WTC11 (cell line): ENCODE measurements around the gene ZNF467. TPM values are rescaled to one million over a fixed set of nuclear protein-coding genes. Genes with fewer than 3 reads are reported as not detected.

ENCODE experiments used
- ATAC-seq: fragments of 200-7000 bp; cut with Tn5 transposase; 2 replicates; pipeline ENCODE4 v1.10.0; 2021; ENCODE audit warnings: mild to moderate bottlenecking, moderate library complexity
- CTCF ChIA-PET: fragments of 300-600 bp; sonication (Branson Sonifier 250); formaldehyde crosslinking; loops from one replicate; lab custom pipeline; 2021; ENCODE audit warnings: antibody characterized with exemption; lab: Charles Lee
- POLR2A ChIA-PET: fragments of 350-600 bp; sonication (Branson Sonifier 250); formaldehyde crosslinking; loops from one replicate; lab custom pipeline; 2021; ENCODE audit warnings: antibody characterized with exemption; lab: Charles Lee
- DNase-seq: peaks from one replicate; pipeline ENCODE4 v3.0.0; 2021; ENCODE audit warnings: low spot score
- H3K27ac Mint-ChIP-seq: 2 replicates; pipeline ENCODE4 v1.8.0; 2021; ENCODE audit warnings: mixed read lengths
- H3K27me3 Mint-ChIP-seq: 2 replicates; pipeline ENCODE4 v1.8.0; 2021; ENCODE audit warnings: low read depth, mild to moderate bottlenecking, moderate library complexity, mixed read lengths
- H3K36me3 Mint-ChIP-seq: 2 replicates; pipeline ENCODE4 v1.8.0; 2021; ENCODE audit warnings: mixed read lengths
- H3K4me1 Mint-ChIP-seq: 2 replicates; pipeline ENCODE4 v1.8.0; 2022; ENCODE audit warnings: mixed read lengths
- H3K4me3 Mint-ChIP-seq: 2 replicates; pipeline ENCODE4 v1.8.0; 2021; ENCODE audit warnings: mild to moderate bottlenecking, moderate library complexity, mixed read lengths
- H3K9me3 Mint-ChIP-seq: 2 replicates; pipeline ENCODE4 v1.8.0; 2021; ENCODE audit warnings: mixed read lengths
- AFF4 ChIP-seq: sonication (generic); formaldehyde crosslinking; IDR thresholded peaks from 2 replicates; pipeline ENCODE4 v1.8.1; 2023; ENCODE audit warnings: mild to moderate bottlenecking, missing genetic modification reagents, borderline replicate concordance
- AR ChIP-seq: fragments of 250-450 bp; sonication (Bioruptor Pico); IDR thresholded peaks from 2 replicates; pipeline ENCODE4 v1.9.0; 2021; ENCODE audit warnings: mild to moderate bottlenecking
- ATF3 ChIP-seq: sonication (generic); formaldehyde crosslinking; conservative IDR thresholded peaks from 2 replicates; pipeline ENCODE4 v1.8.1; 2022; ENCODE audit warnings: mild to moderate bottlenecking, missing genetic modification reagents
- CDX4 ChIP-seq: fragments of 250-450 bp; sonication (Bioruptor Pico); IDR thresholded peaks from 2 replicates; pipeline ENCODE4 v1.9.0; 2021; ENCODE audit warnings: moderate library complexity, mild to moderate bottlenecking, inconsistent platforms, borderline replicate concordance
- CREB1 ChIP-seq: sonication (generic); formaldehyde crosslinking; IDR thresholded peaks from 2 replicates; pipeline ENCODE4 v1.8.0; 2023; ENCODE audit warnings: mild to moderate bottlenecking, missing genetic modification reagents
- E2F4 ChIP-seq: sonication (generic); formaldehyde crosslinking; IDR thresholded peaks from 2 replicates; pipeline ENCODE4 v1.8.1; 2022; ENCODE audit warnings: low read depth, mild to moderate bottlenecking, moderate library complexity, missing genetic modification reagents, borderline replicate concordance
- EMX1 ChIP-seq: fragments of 250-450 bp; sonication (Bioruptor Pico); IDR thresholded peaks from 2 replicates; pipeline ENCODE4 v1.8.0; 2021; ENCODE audit warnings: mild to moderate bottlenecking
- FOXP4 ChIP-seq: sonication (generic); formaldehyde crosslinking; IDR thresholded peaks from 2 replicates; pipeline ENCODE4 v1.8.0; 2022; ENCODE audit warnings: mild to moderate bottlenecking, missing genetic modification reagents
- MAX ChIP-seq: sonication (generic); formaldehyde crosslinking; IDR thresholded peaks from 2 replicates; pipeline ENCODE4 v1.8.0; 2022; ENCODE audit warnings: mild to moderate bottlenecking, missing genetic modification reagents
- MLX ChIP-seq: sonication (generic); formaldehyde crosslinking; IDR thresholded peaks from 2 replicates; pipeline ENCODE4 v1.8.1; 2023; ENCODE audit warnings: mild to moderate bottlenecking, missing genetic modification reagents, moderate library complexity
- MYBL2 ChIP-seq: sonication (generic); formaldehyde crosslinking; IDR thresholded peaks from 2 replicates; pipeline ENCODE4 v1.8.1; 2023; ENCODE audit warnings: mild to moderate bottlenecking, moderate library complexity, missing genetic modification reagents
- NFYB ChIP-seq: sonication (generic); formaldehyde crosslinking; conservative IDR thresholded peaks from 2 replicates; pipeline ENCODE4 v1.8.0; 2022; ENCODE audit warnings: low read depth, missing genetic modification reagents
- RORB ChIP-seq: fragments of 250-450 bp; sonication (Bioruptor Pico); IDR thresholded peaks from 2 replicates; pipeline ENCODE4 v1.9.0; 2021; ENCODE audit warnings: mild to moderate bottlenecking
- SP1 ChIP-seq: sonication (generic); formaldehyde crosslinking; conservative IDR thresholded peaks from 2 replicates; pipeline ENCODE4 v1.8.1; 2022; ENCODE audit warnings: missing genetic modification reagents
- TP53 ChIP-seq: sonication (generic); formaldehyde crosslinking; IDR thresholded peaks from 2 replicates; pipeline ENCODE4 v1.8.1; 2023; ENCODE audit warnings: mild to moderate bottlenecking, missing genetic modification reagents
- USF1 ChIP-seq: sonication (generic); formaldehyde crosslinking; IDR thresholded peaks from 2 replicates; pipeline ENCODE4 v1.8.0; 2022; ENCODE audit warnings: mild to moderate bottlenecking, missing genetic modification reagents
- ZNF263 ChIP-seq: sonication (generic); formaldehyde crosslinking; IDR thresholded peaks from 2 replicates; pipeline ENCODE4 v1.8.1; 2022; ENCODE audit warnings: low read depth, mild to moderate bottlenecking, moderate library complexity, missing genetic modification reagents
- ZNF532 ChIP-seq: fragments of 250-450 bp; sonication (Bioruptor Pico); IDR thresholded peaks from 2 replicates; pipeline ENCODE4 v1.9.0; 2021; ENCODE audit warnings: mild to moderate bottlenecking, borderline replicate concordance
- total RNA-seq: library from RNA; stranded (reverse); gene quantifications from 3 replicates; pipeline ENCODE4 v1.2.3, GENCODE V29; 2021

ZNF467 gene
- total RNA-seq, 1 experiment from 2014 or later: 0.70 TPM

GRCh38 chr7:149742075-149742701 is 31.2 kb downstream of the ZNF467 start:
- H3K27me3 Mint-ChIP-seq: peaks cover 15% of the 10 kb centered on the region
- CTCF ChIA-PET: interaction anchor here (0.6 to 6.0 kb wide), 34 partner anchors 9 to 335 kb away, joined by 3 to 140 read pairs (median 4); partner anchors contain the start of gene ZNF862
- H3K4me3 Mint-ChIP-seq: peak overlapping the region; percentile 73
- peak; percentile 96 for ATAC-seq
- POLR2A ChIA-PET: interaction anchor here (1.0 to 1.3 kb wide), 2 partner anchors 30 to 79 kb away, joined by 3 to 5 read pairs; no protein-coding TSS in a partner anchor
- H3K4me1 Mint-ChIP-seq: peaks cover 3% of the 10 kb centered on the region
- peaks cover 4% of the 10 kb centered on the region; the same call in 1 of the 2 replicates for H3K9me3 Mint-ChIP-seq
- no peaks in the 10 kb centered on the region for H3K36me3 Mint-ChIP-seq
- DNase-seq: peak; percentile 88
- H3K27ac Mint-ChIP-seq: no peak overlapping the region
- TF ChIP-seq MYBL2: no peak
- no peak for TF ChIP-seq CREB1
- no peak for TF ChIP-seq AFF4
- 0 out of 2 replicates have a peak, but pooled peaks have one; percentile 12 for TF ChIP-seq SP1 (CRISPR knock-in tag)
- no peak for TF ChIP-seq ATF3 (CRISPR knock-in tag)
- TF ChIP-seq ZNF263 (CRISPR knock-in tag): no peak
- TF ChIP-seq CDX4: no peak
- TF ChIP-seq ZNF532 (CRISPR knock-in tag): no peak
- TF ChIP-seq USF1 (CRISPR knock-in tag): no peak
- TF ChIP-seq MAX: peak; percentile 72
- no peak for TF ChIP-seq AR (CRISPR knock-in tag)
- TF ChIP-seq FOXP4 (CRISPR knock-in tag): no peak
- 0 out of 2 replicates have a peak, but pooled peaks have one; percentile 34 for TF ChIP-seq RORB
- TF ChIP-seq NFYB: no peak
- TF ChIP-seq MLX: no peak
- TF ChIP-seq EMX1 (CRISPR knock-in tag): no peak
- TF ChIP-seq TP53: no peak
- TF ChIP-seq E2F4: no peak
